PC-9 (cell line): Measurements from ENCODE around the gene PADI1. TPM values are rescaled to one million over a fixed set of nuclear protein-coding genes. Genes with fewer than 3 reads are reported as not detected.
"Not testable (repeated sequence)": the region's sequence is repeated elsewhere in the genome, so short reads cannot be mapped to it uniquely, and the experiment has no call there.

Experiments
- BruUV-seq: library from RNA; stranded (reverse); fragments of 400-500 nt; replicated peaks from 2 replicates; lab custom pipeline; 2021; lab: Mats Ljungman, UMichigan
- CTCF ChIA-PET: fragments of 300-600 bp; sonication (Branson Sonifier 250); formaldehyde crosslinking; loops from one replicate; lab custom pipeline; 2022; ENCODE audit warnings: antibody characterized with exemption; lab: Charles Lee
- POLR2A ChIA-PET: fragments of 300-600 bp; sonication (Branson Sonifier 250); formaldehyde crosslinking; loops from one replicate; lab custom pipeline; 2022; ENCODE audit warnings: antibody characterized with exemption; ENCODE audit not compliant: unreplicated experiment; lab: Charles Lee
- DNase-seq, 2 experiments: peaks; one replicate each; pipeline versions ENCODE4 v3.0.0 to v3.0.0-alpha.2; 2015 to 2022; ENCODE audit warnings: mixed read lengths in 1 of 2
- H2AFZ ChIP-seq: fragments of 200-600 bp; sonication (generic); 2 replicates; pipeline ENCODE4 v1.8.1; 2017; ENCODE audit warnings: antibody characterized with exemption
- H3F3A ChIP-seq: fragments of 200-600 bp; sonication (generic); 2 replicates; pipeline ENCODE4 v1.8.1; 2017; ENCODE audit warnings: antibody characterized with exemption, mild to moderate bottlenecking, low read depth; ENCODE audit not compliant: insufficient read depth
- H3K27ac ChIP-seq: fragments of 200-600 bp; sonication (generic); 2 replicates; pipeline ENCODE4 v1.6.1; 2016; ENCODE audit warnings: mixed run types
- H3K27me3 ChIP-seq: fragments of 200-600 bp; sonication (generic); 2 replicates; pipeline ENCODE4 v1.6.1; 2016; ENCODE audit warnings: low read depth, mixed run types; ENCODE audit not compliant: insufficient read depth
- H3K36me3 ChIP-seq: fragments of 200-600 bp; sonication (generic); 2 replicates; pipeline ENCODE4 v1.6.1; 2016; ENCODE audit warnings: low read depth, mixed run types
- H3K4me1 ChIP-seq: fragments of 200-600 bp; sonication (generic); replicated peaks from 2 replicates; pipeline ENCODE4 v1.6.1; 2016; ENCODE audit warnings: mixed run types; ENCODE audit not compliant: insufficient read depth
- H3K4me2 ChIP-seq: fragments of 200-600 bp; sonication (generic); 2 replicates; pipeline ENCODE4 v1.6.1; 2017; ENCODE audit warnings: mixed run types
- H3K4me3 ChIP-seq: fragments of 200-600 bp; sonication (generic); 2 replicates; pipeline ENCODE4 v1.6.1; 2016; ENCODE audit warnings: mixed run types
- H3K79me2 ChIP-seq: fragments of 200-600 bp; sonication (generic); 2 replicates; pipeline ENCODE4 v1.6.1; 2017; ENCODE audit warnings: low read depth, mixed run types
- H3K9me2 ChIP-seq: fragments of 200-600 bp; sonication (generic); 2 replicates; pipeline ENCODE4 v1.8.1; 2017; ENCODE audit warnings: mild to moderate bottlenecking; ENCODE audit not compliant: insufficient read depth
- H3K9me3 ChIP-seq: fragments of 200-600 bp; sonication (generic); 2 replicates; pipeline ENCODE4 v1.8.1; 2016; ENCODE audit warnings: low read depth; ENCODE audit not compliant: insufficient read depth
- H4K20me1 ChIP-seq: fragments of 200-600 bp; sonication (generic); 2 replicates; pipeline ENCODE4 v1.8.1; 2017; ENCODE audit not compliant: insufficient read depth
- CTCF ChIP-seq: fragments of 200-600 bp; sonication (generic); conservative IDR thresholded peaks from 2 replicates; pipeline ENCODE4 v1.6.1; 2017; ENCODE audit warnings: mixed run types, antibody characterized with exemption, mild to moderate bottlenecking, moderate library complexity
- EZH2 ChIP-seq: fragments of 200-600 bp; sonication (generic); IDR thresholded peaks from 2 replicates; pipeline ENCODE4 v1.8.0; 2017; ENCODE audit warnings: antibody characterized with exemption, low read depth
- intact Hi-C: fragments of 100-400 bp; cut with micrococcal nuclease; formaldehyde crosslinking; loops from one replicate; pipeline ENCODE4 v1.10.0; 2022; ENCODE audit not compliant: unreplicated experiment
- total RNA-seq: library from RNA; stranded (reverse); gene quantifications from 2 replicates; pipeline ENCODE4 v1.2.3, GENCODE V29; 2021

Gene PADI1
- total RNA-seq, 1 experiment from 2014 or later: 28.3 TPM

- Histone ChIP-seq H3K9me2 (no peaks in the 10 kb centered on the region), H3K27me3 (no peaks in the 10 kb centered on the region), H3K36me3 (no peaks in the 10 kb centered on the region), H3K4me2 (peak overlapping the region; percentile 24; the same call in 1 of the 2 replicates), H3K9me3 (no peaks in the 10 kb centered on the region), H3F3A (peaks cover 32% of the 10 kb centered on the region), H2AFZ (no peak overlapping the region), H3K27ac (peak overlapping the region; percentile 53), H3K4me1 (peaks cover 52% of the 10 kb centered on the region), H3K79me2 (peaks cover 7% of the 10 kb centered on the region; the same call in 1 of the 2 replicates), H3K4me3 (no peak overlapping the region), H4K20me1 (no peaks in the 10 kb centered on the region)
- peak; percentile 83 to 94 for DNase-seq
- CTCF ChIA-PET: interaction anchor here (0.9 to 1.8 kb wide), 7 partner anchors 21 to 112 kb away, joined by 5 to 11 read pairs (median 8); no protein-coding TSS in a partner anchor
- no TSS peak for BruUV-seq
- intact Hi-C loops: loop anchor here (1.0 to 10.0 kb wide), 7 partner anchors 37 to 282 kb away; no protein-coding TSS in a partner anchor
- TF ChIP-seq EZH2: no peak
- TF ChIP-seq CTCF: peak; percentile 87
- POLR2A ChIA-PET: interaction anchor here (0.5 to 1.2 kb wide), 5 partner anchors 8 to 111 kb away, joined by 3 to 18 read pairs (median 4); no protein-coding TSS in a partner anchor
Measured at GRCh38 chr1:17236779-17237560, 32.0 kb downstream of the PADI1 start.

GRCh38 chr1:17237561-17237903 is 32.6 kb downstream of the PADI1 start:
- no peak overlapping the region for H2AFZ ChIP-seq
- peak overlapping the region; percentile 24; the same call in 1 of the 2 replicates for H3K4me2 ChIP-seq
- no peaks in the 10 kb centered on the region for H3K36me3 ChIP-seq
- POLR2A ChIA-PET: interaction anchor here (0.5 to 1.2 kb wide), 5 partner anchors 9 to 111 kb away, joined by 3 to 18 read pairs (median 4); no protein-coding TSS in a partner anchor
- H3K9me2 ChIP-seq: no peaks in the 10 kb centered on the region
- BruUV-seq: no TSS peak
- intact Hi-C loops: loop anchor here (1.0 to 10.0 kb wide), 7 partner anchors 37 to 283 kb away; no protein-coding TSS in a partner anchor
- H3K27ac ChIP-seq: peak overlapping the region; percentile 53
- peaks cover 7% of the 10 kb centered on the region; the same call in 1 of the 2 replicates for H3K79me2 ChIP-seq
- no peak overlapping the region for H3K4me3 ChIP-seq
- DNase-seq: no peak
- TF ChIP-seq CTCF (no peak), EZH2 (no peak)
- no peaks in the 10 kb centered on the region for H3K9me3 ChIP-seq
- H3F3A ChIP-seq: peaks cover 27% of the 10 kb centered on the region
- no peaks in the 10 kb centered on the region for H4K20me1 ChIP-seq
- H3K4me1 ChIP-seq: peaks cover 46% of the 10 kb centered on the region
- CTCF ChIA-PET: interaction anchor here (0.9 to 1.8 kb wide), 7 partner anchors 22 to 113 kb away, joined by 5 to 11 read pairs (median 8); no protein-coding TSS in a partner anchor
- H3K27me3 ChIP-seq: no peaks in the 10 kb centered on the region

- no peaks in the 10 kb centered on the region for H3K27me3 ChIP-seq
- H3K27ac ChIP-seq: no peak overlapping the region
- H3K4me3 ChIP-seq: no peak overlapping the region
- H3K79me2 ChIP-seq: peaks cover 3% of the 10 kb centered on the region; the same call in 1 of the 2 replicates
- ChIA-PET POLR2A (interaction anchor here (0.5 to 0.6 kb wide), 5 partner anchors 31 to 1559 kb away, joined by 3 to 28 read pairs (median 4); no protein-coding TSS in a partner anchor), CTCF (no interaction called here)
- 0 out of 2 replicates have a peak, but pooled peaks cover 7% of the 10 kb centered on the region for H3K36me3 ChIP-seq
- DNase-seq: peak in 1 of 2 experiments; percentile 74
- no peaks in the 10 kb centered on the region for H3K9me3 ChIP-seq
- no TSS peak for BruUV-seq
- no peaks in the 10 kb centered on the region for H3K9me2 ChIP-seq
- intact Hi-C loops: loop anchor here (10.0 kb wide), 1 partner anchor 285 kb away; no protein-coding TSS in a partner anchor
- no peak overlapping the region for H2AFZ ChIP-seq
- no peaks in the 10 kb centered on the region for H4K20me1 ChIP-seq
- no peak overlapping the region for H3K4me2 ChIP-seq
- peaks cover 32% of the 10 kb centered on the region for H3K4me1 ChIP-seq
- H3F3A ChIP-seq: peaks cover 13% of the 10 kb centered on the region
- TF ChIP-seq CTCF: no peak
Measured at GRCh38 chr1:17239420-17239819, 34.5 kb downstream of the PADI1 start.

- CTCF ChIA-PET, H3K27me3 ChIP-seq, POLR2A ChIA-PET, H3K79me2 ChIP-seq, H3K4me3 ChIP-seq, H3K4me2 ChIP-seq, H3K27ac ChIP-seq, DNase-seq, H3K9me2 ChIP-seq, BruUV-seq, H3K9me3 ChIP-seq, H2AFZ ChIP-seq, H4K20me1 ChIP-seq, intact Hi-C loops, H3K36me3 ChIP-seq: not testable (repeated sequence)
- peaks cover 33% of the 10 kb centered on the region for H3K4me1 ChIP-seq
- peaks cover 17% of the 10 kb centered on the region for H3F3A ChIP-seq
Measured at GRCh38 chr1:17241011-17241779, 36.3 kb downstream of the PADI1 start.
